Prostate gland (tissue), 2 donors: Measurements from ENCODE around the gene RNF26.

Experiments
- CTCF ChIP-seq, 4 experiments: fragments of 200-600 bp in 2 of 4; fragments of 450-650 bp in 2 of 4; sonication (generic) in 2 of 4; IDR thresholded peaks; 1 replicate in 3 of 4; 2 replicates in 1 of 4; pipeline ENCODE4 v1.5.1; 2016 to 2019; ENCODE audit warnings: antibody characterized with exemption in 4 of 4, mild to moderate bottlenecking in 2 of 4, moderate library complexity in 2 of 4
- POLR2A ChIP-seq: fragments of 450-650 bp; IDR thresholded peaks from one replicate; pipeline ENCODE4 v1.6.1; 2016; ENCODE audit warnings: antibody characterized with exemption, mild to moderate bottlenecking

DNA sequence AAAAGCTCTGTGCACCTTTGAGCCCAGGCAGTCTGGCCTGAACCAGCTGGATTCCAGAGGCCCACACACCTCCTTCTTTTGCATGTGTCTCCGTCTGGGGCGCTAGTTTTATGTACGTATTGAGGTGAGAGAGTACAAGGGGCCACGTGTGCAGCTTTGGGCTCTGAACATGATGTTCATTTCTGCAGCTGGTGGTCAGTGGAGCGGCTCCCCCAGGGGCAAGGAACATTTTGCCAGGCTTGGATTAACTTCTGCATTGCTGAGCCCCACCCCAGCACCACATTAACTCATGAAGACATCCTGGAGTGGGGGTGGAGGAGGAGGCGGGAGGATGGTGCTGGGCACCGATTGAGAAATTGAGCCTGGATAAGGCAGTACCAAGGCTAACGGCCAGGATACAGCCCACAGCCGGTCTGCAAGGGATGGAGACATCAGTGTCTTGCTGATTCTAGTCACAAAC, 33.4 kb downstream of the RNF26 start:
- TF ChIP-seq POLR2A (no peak), CTCF (IDR thresholded peaks at IDR 0.05) (no peak)
